ENCODE results near the gene PLPPR1. TPM values are rescaled to one million over a fixed set of nuclear protein-coding genes. Genes with fewer than 3 reads are reported as not detected.

The PLPPR1 gene
- total and polyA plus RNA-seq, 2 donors (not counting 1 experiment from before 2014, with no cell fraction given): not detected

GRCh38 chr9:101117161-101117560, 88.6 kb downstream of the PLPPR1 start:
- no peak overlapping the region for H3K9ac ChIP-seq (ENCODE audit: insufficient read depth, low read length)
- H3K9me3 ChIP-seq (ENCODE audit: control insufficient read depth, insufficient read depth, low read depth, low read length): no peaks in the 10 kb centered on the region
- H3K4me2 ChIP-seq (ENCODE audit: extremely low read depth, insufficient read depth, low read length): no peak overlapping the region
- H3K4me3 ChIP-seq (replicated peaks in 1 of 4; ENCODE audit: control extremely low read depth in 1 of 4, insufficient read depth in 1 of 4, low read depth in 3 of 4, low read length in 4 of 4): no peak overlapping the region
- DNase-seq (ENCODE audit: low read depth in 2 of 2): no peak
- no peak overlapping the region for H2AFZ ChIP-seq (ENCODE audit: low read length)
- no peaks in the 10 kb centered on the region for H3K27me3 ChIP-seq (ENCODE audit: control insufficient read depth, insufficient read depth, low read length)
- no peaks in the 10 kb centered on the region for H3K79me2 ChIP-seq (ENCODE audit: control insufficient read depth, insufficient read depth, low read length)
- no peaks in the 10 kb centered on the region for H3K4me1 ChIP-seq (ENCODE audit: control insufficient read depth, extremely low read depth, insufficient read depth, low read length)
- H4K20me1 ChIP-seq (ENCODE audit: control insufficient read depth, extremely low read depth, insufficient read depth, low read length): no peaks in the 10 kb centered on the region
- H3K27ac ChIP-seq (ENCODE audit: insufficient read depth, low read length): no peak overlapping the region
- no peaks in the 10 kb centered on the region for H3K36me3 ChIP-seq (ENCODE audit: control insufficient read depth, insufficient read depth, low read length)
- TF ChIP-seq CTCF (conservative IDR thresholded peaks at IDR 0.05 in 1 of 2, IDR thresholded peaks at IDR 0.05 in 1 of 2; ENCODE audit: low read depth in 1 of 2, low read length in 2 of 2) (no peak), EZH2 (IDR thresholded peaks at IDR 0.05; ENCODE audit: low read length, missing control alignments) (no peak)

GRCh38 chr9:101119206-101119819, 90.8 kb downstream of the PLPPR1 start:
- Histone ChIP-seq H3K27ac (ENCODE audit: insufficient read depth, low read length) (no peak overlapping the region), H3K36me3 (ENCODE audit: control insufficient read depth, insufficient read depth, low read length) (no peaks in the 10 kb centered on the region), H3K79me2 (ENCODE audit: control insufficient read depth, insufficient read depth, low read length) (no peaks in the 10 kb centered on the region), H3K4me1 (ENCODE audit: control insufficient read depth, extremely low read depth, insufficient read depth, low read length) (no peaks in the 10 kb centered on the region), H3K4me2 (ENCODE audit: extremely low read depth, insufficient read depth, low read length) (no peak overlapping the region), H2AFZ (ENCODE audit: low read length) (no peak overlapping the region), H3K27me3 (ENCODE audit: control insufficient read depth, insufficient read depth, low read length) (no peaks in the 10 kb centered on the region), H3K4me3 (replicated peaks in 1 of 4; ENCODE audit: control extremely low read depth in 1 of 4, insufficient read depth in 1 of 4, low read depth in 3 of 4, low read length in 4 of 4) (no peak overlapping the region), H3K9ac (ENCODE audit: insufficient read depth, low read length) (no peak overlapping the region), H3K9me3 (ENCODE audit: control insufficient read depth, insufficient read depth, low read depth, low read length) (no peaks in the 10 kb centered on the region), H4K20me1 (ENCODE audit: control insufficient read depth, extremely low read depth, insufficient read depth, low read length) (no peaks in the 10 kb centered on the region)
- DNase-seq (ENCODE audit: low read depth in 2 of 2): peak in 1 of 2 donors; percentile 3
- TF ChIP-seq EZH2 (IDR thresholded peaks at IDR 0.05; ENCODE audit: low read length, missing control alignments): no peak
- peak in 1 of 2 donors; percentile 18 for TF ChIP-seq CTCF (conservative IDR thresholded peaks at IDR 0.05 in 1 of 2, IDR thresholded peaks at IDR 0.05 in 1 of 2; ENCODE audit: low read depth in 1 of 2, low read length in 2 of 2)

- Histone ChIP-seq H3K4me1 (ENCODE audit: control insufficient read depth, extremely low read depth, insufficient read depth, low read length) (no peaks in the 10 kb centered on the region), H3K4me3 (replicated peaks in 1 of 4; ENCODE audit: control extremely low read depth in 1 of 4, insufficient read depth in 1 of 4, low read depth in 3 of 4, low read length in 4 of 4) (no peak overlapping the region), H3K79me2 (ENCODE audit: control insufficient read depth, insufficient read depth, low read length) (no peaks in the 10 kb centered on the region), H3K4me2 (ENCODE audit: extremely low read depth, insufficient read depth, low read length) (no peak overlapping the region), H2AFZ (ENCODE audit: low read length) (no peak overlapping the region), H3K27ac (ENCODE audit: insufficient read depth, low read length) (no peak overlapping the region), H3K9ac (ENCODE audit: insufficient read depth, low read length) (no peak overlapping the region), H3K36me3 (ENCODE audit: control insufficient read depth, insufficient read depth, low read length) (no peaks in the 10 kb centered on the region), H3K9me3 (ENCODE audit: control insufficient read depth, insufficient read depth, low read depth, low read length) (no peaks in the 10 kb centered on the region), H3K27me3 (ENCODE audit: control insufficient read depth, insufficient read depth, low read length) (no peaks in the 10 kb centered on the region), H4K20me1 (ENCODE audit: control insufficient read depth, extremely low read depth, insufficient read depth, low read length) (no peaks in the 10 kb centered on the region)
- TF ChIP-seq EZH2 (IDR thresholded peaks at IDR 0.05; ENCODE audit: low read length, missing control alignments) (no peak), CTCF (conservative IDR thresholded peaks at IDR 0.05 in 1 of 2, IDR thresholded peaks at IDR 0.05 in 1 of 2; ENCODE audit: low read depth in 1 of 2, low read length in 2 of 2) (no peak)
- no peak for DNase-seq (ENCODE audit: low read depth in 2 of 2)
These were observed 93.4 kb downstream of the PLPPR1 start for GRCh38 chr9:101121836-101122399.
